Hepatocyte (in vitro differentiated cells): ENCODE data around the gene XAF1.

Experiments
- EZH2 ChIP-seq: fragments of 200-600 bp; sonication (generic); IDR thresholded peaks from 2 replicates; pipeline ENCODE4 v1.6.1; 2016; ENCODE audit warnings: antibody characterized with exemption, mild to moderate bottlenecking, borderline replicate concordance
- TF ChIP-seq, protein P1 (sequence below): fragments of 200-600 bp; sonication (generic); IDR thresholded peaks from 2 replicates; pipeline ENCODE4 v1.5.1; 2016; ENCODE audit warnings: antibody characterized with exemption, mild to moderate bottlenecking; ENCODE audit not compliant: poor library complexity

DNA sequence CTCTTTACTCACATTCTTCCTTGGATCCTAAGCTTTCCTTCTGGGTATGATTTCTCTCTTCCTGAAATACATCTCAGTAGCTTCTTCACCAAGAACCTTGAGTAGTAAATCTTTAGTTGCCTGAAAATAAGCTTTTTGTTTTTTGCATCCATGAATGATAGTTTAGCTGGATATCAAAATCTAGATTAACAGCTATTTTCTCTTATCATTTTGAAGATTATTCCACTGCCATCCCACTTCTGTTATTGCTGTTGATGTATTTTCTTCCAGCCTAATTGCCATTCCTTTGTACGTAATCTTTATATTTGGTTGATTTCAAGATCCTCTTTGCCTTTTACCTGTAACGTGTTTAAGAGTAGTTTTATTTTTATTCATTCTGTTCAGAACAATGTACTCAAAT, 12.6 kb downstream of the XAF1 start:
- no peak for TF ChIP-seq EZH2
- TF ChIP-seq, protein P1, sequence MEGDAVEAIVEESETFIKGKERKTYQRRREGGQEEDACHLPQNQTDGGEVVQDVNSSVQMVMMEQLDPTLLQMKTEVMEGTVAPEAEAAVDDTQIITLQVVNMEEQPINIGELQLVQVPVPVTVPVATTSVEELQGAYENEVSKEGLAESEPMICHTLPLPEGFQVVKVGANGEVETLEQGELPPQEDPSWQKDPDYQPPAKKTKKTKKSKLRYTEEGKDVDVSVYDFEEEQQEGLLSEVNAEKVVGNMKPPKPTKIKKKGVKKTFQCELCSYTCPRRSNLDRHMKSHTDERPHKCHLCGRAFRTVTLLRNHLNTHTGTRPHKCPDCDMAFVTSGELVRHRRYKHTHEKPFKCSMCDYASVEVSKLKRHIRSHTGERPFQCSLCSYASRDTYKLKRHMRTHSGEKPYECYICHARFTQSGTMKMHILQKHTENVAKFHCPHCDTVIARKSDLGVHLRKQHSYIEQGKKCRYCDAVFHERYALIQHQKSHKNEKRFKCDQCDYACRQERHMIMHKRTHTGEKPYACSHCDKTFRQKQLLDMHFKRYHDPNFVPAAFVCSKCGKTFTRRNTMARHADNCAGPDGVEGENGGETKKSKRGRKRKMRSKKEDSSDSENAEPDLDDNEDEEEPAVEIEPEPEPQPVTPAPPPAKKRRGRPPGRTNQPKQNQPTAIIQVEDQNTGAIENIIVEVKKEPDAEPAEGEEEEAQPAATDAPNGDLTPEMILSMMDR = no peak
